Endodermal cell (in vitro differentiated cells): ENCODE measurements around the gene LCN6. TPM values are rescaled to one million over a fixed set of nuclear protein-coding genes. Genes with fewer than 3 reads are reported as not detected.

Experiments used
- DNase-seq: peaks from one replicate; pipeline ENCODE4 v3.0.0-alpha.2; 2017
- H3K27ac ChIP-seq: 2 replicates; pipeline ENCODE4 v1.5.1; 2013; ENCODE audit warnings: mild to moderate bottlenecking, low read depth, low read length, moderate library complexity
- H3K27me3 ChIP-seq: 2 replicates; pipeline ENCODE4 v1.6.1; 2013; ENCODE audit warnings: mild to moderate bottlenecking, low read length, moderate library complexity; ENCODE audit not compliant: insufficient read depth, control insufficient read depth, poor library complexity, severe bottlenecking
- H3K36me3 ChIP-seq: 2 replicates; pipeline ENCODE4 v1.7.0; 2013; ENCODE audit warnings: mild to moderate bottlenecking, low read length, moderate library complexity; ENCODE audit not compliant: control insufficient read depth, insufficient read depth
- H3K4me1 ChIP-seq: one replicate; pipeline ENCODE4 v1.7.0; 2013; ENCODE audit warnings: low read length; ENCODE audit not compliant: control insufficient read depth, insufficient read depth
- H3K4me3 ChIP-seq: 2 replicates; pipeline ENCODE4 v1.5.1; 2013; ENCODE audit warnings: mild to moderate bottlenecking, low read length, moderate library complexity
- H3K9ac ChIP-seq: 2 replicates; pipeline ENCODE4 v1.6.1; 2013; ENCODE audit warnings: mild to moderate bottlenecking, low read length, moderate library complexity; ENCODE audit not compliant: poor library complexity, severe bottlenecking; ENCODE audit errors: extremely low read depth
- H3K9me3 ChIP-seq: 2 replicates; pipeline ENCODE4 v1.6.1; 2013; ENCODE audit warnings: mild to moderate bottlenecking, low read length, moderate library complexity; ENCODE audit not compliant: control insufficient read depth
- H3K27ac Mint-ChIP-seq: 2 replicates; pipeline ENCODE4 v1.8.0; 2020; ENCODE audit warnings: mixed read lengths
- H3K27me3 Mint-ChIP-seq: 2 replicates; pipeline ENCODE4 v1.8.0; 2021; ENCODE audit warnings: mild to moderate bottlenecking, mixed read lengths; ENCODE audit not compliant: insufficient read depth
- H3K36me3 Mint-ChIP-seq: 2 replicates; pipeline ENCODE4 v1.8.0; 2020; ENCODE audit warnings: low read depth, mixed read lengths
- H3K4me1 Mint-ChIP-seq: 2 replicates; pipeline ENCODE4 v1.8.0; 2020; ENCODE audit warnings: mixed read lengths
- H3K4me3 Mint-ChIP-seq: 2 replicates; pipeline ENCODE4 v1.8.0; 2020; ENCODE audit warnings: mild to moderate bottlenecking, moderate library complexity, mixed read lengths
- H3K9me3 Mint-ChIP-seq: 2 replicates; pipeline ENCODE4 v1.8.0; 2020; ENCODE audit warnings: mild to moderate bottlenecking, mixed read lengths
- WGBS, 2 experiments: methylation state at CpG; one replicate each; pipeline versions ENCODE4 v1.1.5 to v1.1.7; 2013; ENCODE audit warnings: missing lambda C conversion rate in 2 of 2, mixed read lengths in 1 of 2; ENCODE audit not compliant: insufficient coverage in 1 of 2, insufficient read length in 1 of 2; 5-methylcytosine and 5-hydroxymethylcytosine counted together
- total RNA-seq, 2 donors: library from RNA; stranded (reverse); fragmentation: NEBNext Ultra II Directional in 1 of 2; extraction: Animal tissue kit (Norgen Biotek cat#: 25700) in 1 of 2; gene quantifications; 2 replicates in 1 of 2; 3 replicates in 1 of 2; pipeline ENCODE4 v1.2.1, GENCODE V29; 2021
- TF ChIP-seq, protein P1 (sequence below): fragments of 200-600 bp; sonication (generic); conservative IDR thresholded peaks from 2 replicates; pipeline ENCODE4 v1.5.0; 2021; ENCODE audit warnings: antibody characterized with exemption, mild to moderate bottlenecking

The LCN6 gene
- total RNA-seq, 2 donors from 2014 or later, result not detected

GRCh38 chr9:136746155-136746490 lies 2.2 kb downstream of the LCN6 start:
- no peak overlapping the region for H3K4me3 Mint-ChIP-seq
- no peak for DNase-seq
- Histone ChIP-seq H3K4me1 (no peaks in the 10 kb centered on the region), H3K9ac (no peak overlapping the region), H3K9me3 (no peaks in the 10 kb centered on the region), H3K4me3 (no peak overlapping the region), H3K27ac (no peak overlapping the region), H3K36me3 (no peaks in the 10 kb centered on the region), H3K27me3 (no peaks in the 10 kb centered on the region)
- H3K4me1 Mint-ChIP-seq, result no peaks in the 10 kb centered on the region
- peaks cover 6% of the 10 kb centered on the region for H3K27me3 Mint-ChIP-seq
- no peaks in the 10 kb centered on the region for H3K36me3 Mint-ChIP-seq
- no peak overlapping the region for H3K27ac Mint-ChIP-seq
- TF ChIP-seq, protein P1, sequence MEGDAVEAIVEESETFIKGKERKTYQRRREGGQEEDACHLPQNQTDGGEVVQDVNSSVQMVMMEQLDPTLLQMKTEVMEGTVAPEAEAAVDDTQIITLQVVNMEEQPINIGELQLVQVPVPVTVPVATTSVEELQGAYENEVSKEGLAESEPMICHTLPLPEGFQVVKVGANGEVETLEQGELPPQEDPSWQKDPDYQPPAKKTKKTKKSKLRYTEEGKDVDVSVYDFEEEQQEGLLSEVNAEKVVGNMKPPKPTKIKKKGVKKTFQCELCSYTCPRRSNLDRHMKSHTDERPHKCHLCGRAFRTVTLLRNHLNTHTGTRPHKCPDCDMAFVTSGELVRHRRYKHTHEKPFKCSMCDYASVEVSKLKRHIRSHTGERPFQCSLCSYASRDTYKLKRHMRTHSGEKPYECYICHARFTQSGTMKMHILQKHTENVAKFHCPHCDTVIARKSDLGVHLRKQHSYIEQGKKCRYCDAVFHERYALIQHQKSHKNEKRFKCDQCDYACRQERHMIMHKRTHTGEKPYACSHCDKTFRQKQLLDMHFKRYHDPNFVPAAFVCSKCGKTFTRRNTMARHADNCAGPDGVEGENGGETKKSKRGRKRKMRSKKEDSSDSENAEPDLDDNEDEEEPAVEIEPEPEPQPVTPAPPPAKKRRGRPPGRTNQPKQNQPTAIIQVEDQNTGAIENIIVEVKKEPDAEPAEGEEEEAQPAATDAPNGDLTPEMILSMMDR, result no peak
- peaks cover 4% of the 10 kb centered on the region for H3K9me3 Mint-ChIP-seq
- WGBS, 2 experiments, result 95 to 100% methylated on average over 1 to 17 of the region's 22 CpGs

DNA sequence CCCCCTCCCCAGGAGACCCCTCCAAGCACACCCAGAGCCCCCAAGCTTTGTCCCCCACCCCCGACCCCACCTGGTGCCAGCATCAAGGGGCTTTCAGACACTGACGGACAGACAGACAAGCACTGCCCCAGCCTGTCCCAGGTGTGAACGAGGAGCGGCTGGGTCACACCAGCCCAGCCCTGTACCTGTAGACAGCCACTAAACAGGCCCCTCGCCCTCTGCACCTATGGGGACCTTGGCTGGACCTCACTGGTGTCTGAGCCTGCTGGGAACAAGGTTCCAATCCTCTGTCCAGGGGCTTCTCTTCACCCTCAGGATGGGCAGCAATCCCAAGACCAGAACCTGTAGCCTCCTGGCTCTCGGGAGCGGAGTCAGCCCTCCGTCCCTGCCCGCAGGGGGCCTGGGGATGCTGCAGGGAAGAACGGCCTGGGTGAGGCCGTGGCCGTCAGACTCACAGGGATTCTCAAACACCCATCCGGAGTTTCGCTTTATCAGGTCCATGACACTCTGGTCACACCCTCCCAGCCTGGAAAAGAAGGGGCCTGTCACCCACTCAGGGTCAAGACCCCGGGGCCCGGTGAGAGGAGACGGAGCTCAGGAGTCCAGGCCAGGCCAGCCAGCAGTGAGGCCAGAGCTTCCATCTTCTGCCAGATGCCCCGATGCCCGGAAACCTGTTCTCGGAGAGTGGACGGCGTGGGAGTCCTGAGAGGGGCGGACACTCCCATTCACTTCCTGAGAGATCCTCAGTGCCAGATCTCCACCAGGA lies 2.8 kb downstream of the LCN6 start:
- Histone ChIP-seq H3K27ac (no peak overlapping the region), H3K36me3 (no peaks in the 10 kb centered on the region), H3K9me3 (no peaks in the 10 kb centered on the region), H3K9ac (no peak overlapping the region), H3K27me3 (no peaks in the 10 kb centered on the region), H3K4me3 (no peak overlapping the region), H3K4me1 (no peaks in the 10 kb centered on the region)
- WGBS, 2 experiments, result 91 to 92% methylated on average over 16 to 23 of the region's 23 CpGs
- H3K9me3 Mint-ChIP-seq, result peaks cover under 1% of the 10 kb centered on the region
- H3K27me3 Mint-ChIP-seq, result peaks cover 2% of the 10 kb centered on the region
- no peak for DNase-seq
- no peak overlapping the region for H3K4me3 Mint-ChIP-seq
- TF ChIP-seq, protein P1, result no peak
- H3K36me3 Mint-ChIP-seq, result no peaks in the 10 kb centered on the region
- no peaks in the 10 kb centered on the region for H3K4me1 Mint-ChIP-seq
- H3K27ac Mint-ChIP-seq, result no peak overlapping the region

DNA sequence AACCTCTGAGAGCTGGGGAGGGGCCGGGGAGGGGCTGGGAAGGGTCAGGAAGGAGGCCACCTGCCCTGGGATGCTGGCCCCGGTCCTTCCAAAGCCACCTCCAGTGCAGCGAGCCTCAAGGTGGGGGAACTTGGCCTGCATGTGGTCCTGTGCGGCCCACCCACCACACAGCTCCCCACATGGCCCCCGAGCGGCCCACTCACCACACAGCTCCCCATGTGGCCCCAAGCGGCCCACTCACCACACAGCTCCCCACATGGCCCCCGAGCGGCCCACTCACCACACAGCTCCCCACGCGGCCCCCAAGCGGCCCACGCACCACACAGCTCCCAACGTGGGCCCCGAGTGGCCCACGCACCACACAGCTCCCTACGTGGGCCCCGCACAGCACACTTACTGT lies 3.6 kb downstream of the LCN6 start:
- H3K36me3 ChIP-seq, result no peaks in the 10 kb centered on the region
- H3K9me3 ChIP-seq, result no peaks in the 10 kb centered on the region
- H3K27me3 Mint-ChIP-seq, result peaks cover 2% of the 10 kb centered on the region
- H3K4me1 ChIP-seq, result no peaks in the 10 kb centered on the region
- no peak overlapping the region for H3K9ac ChIP-seq
- 93 to 94% methylated on average over 3 to 18 of the region's 18 CpGs for WGBS, 2 experiments
- H3K27me3 ChIP-seq, result no peaks in the 10 kb centered on the region
- no peak overlapping the region for H3K27ac Mint-ChIP-seq
- no peak overlapping the region for H3K4me3 Mint-ChIP-seq
- TF ChIP-seq, protein P1, result no peak
- H3K9me3 Mint-ChIP-seq, result no peaks in the 10 kb centered on the region
- H3K27ac ChIP-seq, result no peak overlapping the region
- no peaks in the 10 kb centered on the region for H3K4me1 Mint-ChIP-seq
- no peaks in the 10 kb centered on the region for H3K36me3 Mint-ChIP-seq
- DNase-seq, result no peak
- H3K4me3 ChIP-seq, result no peak overlapping the region
